Fibroblast of lung (primary cell): ENCODE data around the gene ZBTB7C. TPM values are rescaled to one million over a fixed set of nuclear protein-coding genes. Genes with fewer than 3 reads are reported as not detected.

Experiments
- DNase-seq, 2 donors: peaks; one replicate each; pipeline versions ENCODE4 v3.0.0 to v3.0.0-alpha.2; 2010; ENCODE audit warnings: low read depth in 2 of 2
- H2AFZ ChIP-seq: 2 replicates; pipeline ENCODE4 v1.5.1; 2012; ENCODE audit warnings: low read length, control low read depth, inconsistent platforms
- H3K27ac ChIP-seq: 2 replicates; pipeline ENCODE4 v1.5.1; 2011; ENCODE audit warnings: low read length, control low read depth; ENCODE audit not compliant: insufficient read depth
- H3K27me3 ChIP-seq: 2 replicates; pipeline ENCODE4 v1.5.1; 2011; ENCODE audit warnings: mild to moderate bottlenecking, low read length; ENCODE audit not compliant: control insufficient read depth, insufficient read depth
- H3K36me3 ChIP-seq: 2 replicates; pipeline ENCODE4 v1.5.1; 2011; ENCODE audit warnings: low read length; ENCODE audit not compliant: control insufficient read depth, insufficient read depth
- H3K4me1 ChIP-seq: 2 replicates; pipeline ENCODE4 v1.5.1; 2011; ENCODE audit warnings: low read length; ENCODE audit not compliant: control insufficient read depth, insufficient read depth; ENCODE audit errors: extremely low read depth
- H3K4me2 ChIP-seq: 2 replicates; pipeline ENCODE4 v1.5.1; 2011; ENCODE audit warnings: low read length, control low read depth; ENCODE audit not compliant: insufficient read depth; ENCODE audit errors: extremely low read depth
- H3K4me3 ChIP-seq, 4 experiments: fragments of 200-600 bp in 1 of 4; sonication (generic) in 1 of 4; replicated peaks in 1 of 4; 2 replicates each; pipeline ENCODE4 v1.5.1; 2011 to 2016; ENCODE audit warnings: low read length in 4 of 4, low read depth in 3 of 4, mild to moderate bottlenecking in 3 of 4, control low read depth in 2 of 4, inconsistent platforms in 1 of 4, mixed read lengths in 1 of 4; ENCODE audit not compliant: insufficient read depth in 1 of 4; ENCODE audit errors: control extremely low read depth in 1 of 4
- H3K79me2 ChIP-seq: 2 replicates; pipeline ENCODE4 v1.5.1; 2012; ENCODE audit warnings: mild to moderate bottlenecking, low read length, inconsistent platforms; ENCODE audit not compliant: control insufficient read depth, insufficient read depth
- H3K9ac ChIP-seq: 2 replicates; pipeline ENCODE4 v1.5.1; 2011; ENCODE audit warnings: mild to moderate bottlenecking, low read length, control low read depth; ENCODE audit not compliant: insufficient read depth
- H3K9me3 ChIP-seq: 2 replicates; pipeline ENCODE4 v1.5.1; 2012; ENCODE audit warnings: low read depth, low read length; ENCODE audit not compliant: control insufficient read depth, insufficient read depth
- H4K20me1 ChIP-seq: 2 replicates; pipeline ENCODE4 v1.5.1; 2011; ENCODE audit warnings: low read length; ENCODE audit not compliant: control insufficient read depth, insufficient read depth; ENCODE audit errors: extremely low read depth
- EZH2 ChIP-seq: IDR thresholded peaks from 2 replicates; pipeline ENCODE4 v1.5.1; 2012; ENCODE audit warnings: low read length, control low read depth, mild to moderate bottlenecking; ENCODE audit errors: missing control alignments
- polyA plus RNA-seq, 2 donors: library from polyadenylated mRNA; depleted of rRNA in 1 of 2; stranded (reverse) in 1 of 2; unstranded in 1 of 2; fragments of >200 nt; gene quantifications; 2 replicates each; pipeline ENCODE4 v1.2.1, GENCODE V29; 2011 to 2012; ENCODE audit warnings: missing spikeins in 1 of 2
- total RNA-seq: library from RNA; depleted of rRNA; stranded (reverse); fragments of >200 nt; gene quantifications from 2 replicates; pipeline ENCODE4 v1.2.1, GENCODE V29; 2014
- TF ChIP-seq, protein P1 (sequence below), 2 donors: IDR thresholded peaks in 1 of 2; conservative IDR thresholded peaks in 1 of 2; 1 replicate in 1 of 2; 2 replicates in 1 of 2; pipeline ENCODE4 v1.5.1; 2011 to 2012; ENCODE audit warnings: low read length in 2 of 2, control low read depth in 1 of 2, inconsistent platforms in 1 of 2, low read depth in 1 of 2, mild to moderate bottlenecking in 1 of 2

Gene ZBTB7C
- total and polyA plus RNA-seq, 2 donors (not counting 1 experiment from before 2014, with no cell fraction given) = 0.19 to 0.33 TPM

DNA sequence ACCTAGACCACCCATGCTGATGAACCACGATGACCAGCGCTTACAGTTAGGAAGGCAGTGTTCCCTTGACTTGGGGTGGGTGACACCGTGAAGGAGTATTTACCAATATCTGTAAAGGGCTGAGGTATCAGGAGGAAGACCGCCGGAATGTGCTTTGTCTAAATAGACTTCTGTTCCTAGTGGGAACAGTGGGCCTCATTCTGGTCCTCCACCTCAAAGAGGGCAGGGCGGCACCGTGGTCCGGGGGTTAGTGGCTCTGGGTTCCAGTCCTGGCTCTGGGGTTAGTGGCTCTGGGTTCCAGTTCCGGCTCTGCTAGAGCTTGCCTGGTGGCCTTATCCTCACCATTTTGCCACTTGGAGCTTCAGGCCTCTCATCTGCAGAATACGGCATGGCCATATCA lies 387.2 kb downstream of the ZBTB7C start:
- DNase-seq = no peak
- H3K36me3 ChIP-seq = no peaks in the 10 kb centered on the region
- H3K27me3 ChIP-seq = peaks cover 9% of the 10 kb centered on the region
- H3K9ac ChIP-seq = no peak overlapping the region
- TF ChIP-seq, protein P1, sequence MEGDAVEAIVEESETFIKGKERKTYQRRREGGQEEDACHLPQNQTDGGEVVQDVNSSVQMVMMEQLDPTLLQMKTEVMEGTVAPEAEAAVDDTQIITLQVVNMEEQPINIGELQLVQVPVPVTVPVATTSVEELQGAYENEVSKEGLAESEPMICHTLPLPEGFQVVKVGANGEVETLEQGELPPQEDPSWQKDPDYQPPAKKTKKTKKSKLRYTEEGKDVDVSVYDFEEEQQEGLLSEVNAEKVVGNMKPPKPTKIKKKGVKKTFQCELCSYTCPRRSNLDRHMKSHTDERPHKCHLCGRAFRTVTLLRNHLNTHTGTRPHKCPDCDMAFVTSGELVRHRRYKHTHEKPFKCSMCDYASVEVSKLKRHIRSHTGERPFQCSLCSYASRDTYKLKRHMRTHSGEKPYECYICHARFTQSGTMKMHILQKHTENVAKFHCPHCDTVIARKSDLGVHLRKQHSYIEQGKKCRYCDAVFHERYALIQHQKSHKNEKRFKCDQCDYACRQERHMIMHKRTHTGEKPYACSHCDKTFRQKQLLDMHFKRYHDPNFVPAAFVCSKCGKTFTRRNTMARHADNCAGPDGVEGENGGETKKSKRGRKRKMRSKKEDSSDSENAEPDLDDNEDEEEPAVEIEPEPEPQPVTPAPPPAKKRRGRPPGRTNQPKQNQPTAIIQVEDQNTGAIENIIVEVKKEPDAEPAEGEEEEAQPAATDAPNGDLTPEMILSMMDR (conservative IDR thresholded peaks at IDR 0.05 in 1 of 2, IDR thresholded peaks at IDR 0.05 in 1 of 2; ENCODE audit: low read depth in 1 of 2, low read length in 2 of 2) = no peak
- TF ChIP-seq EZH2 = no peak
- H3K4me3 ChIP-seq = no peak overlapping the region
- H4K20me1 ChIP-seq = no peaks in the 10 kb centered on the region
- H3K4me1 ChIP-seq = no peaks in the 10 kb centered on the region
- no peak overlapping the region for H2AFZ ChIP-seq
- no peak overlapping the region for H3K4me2 ChIP-seq
- no peak overlapping the region for H3K27ac ChIP-seq
- H3K79me2 ChIP-seq = no peaks in the 10 kb centered on the region
- H3K9me3 ChIP-seq = no peaks in the 10 kb centered on the region

DNA sequence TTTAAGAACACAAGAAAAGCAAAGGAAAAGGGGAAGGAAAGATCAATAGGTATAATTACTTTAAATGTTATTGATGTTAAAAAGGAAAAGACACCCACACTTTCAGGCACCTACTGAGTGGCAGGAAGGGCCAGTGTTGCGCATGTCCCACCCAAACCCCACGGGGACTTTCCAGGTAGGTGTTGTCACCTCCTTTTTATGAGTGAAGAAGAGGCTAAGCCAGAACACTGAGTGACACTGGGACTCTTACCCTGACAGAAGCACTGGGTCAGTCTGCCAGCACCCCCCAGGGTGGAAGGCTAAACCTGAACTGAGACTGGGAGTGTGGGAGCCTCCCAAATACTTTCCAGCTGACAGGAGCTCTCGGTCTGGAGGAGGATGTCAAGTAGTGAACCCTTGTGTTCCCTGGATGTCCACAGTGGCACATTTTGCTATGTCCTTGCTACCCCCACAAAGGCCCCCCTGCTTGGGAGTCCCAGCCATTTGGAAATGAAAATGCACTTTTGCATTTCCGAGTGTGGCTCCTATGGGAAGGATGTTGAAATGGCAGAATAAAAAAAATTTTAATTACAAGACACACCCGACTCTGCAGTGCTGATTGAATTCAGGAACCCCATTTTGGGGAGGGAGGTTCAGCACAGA lies 387.8 kb downstream of the ZBTB7C start:
- H3K9ac ChIP-seq = no peak overlapping the region
- no peak overlapping the region for H3K4me2 ChIP-seq
- H3K4me1 ChIP-seq = no peaks in the 10 kb centered on the region
- no peak overlapping the region for H3K4me3 ChIP-seq
- H3K27me3 ChIP-seq = peaks cover 9% of the 10 kb centered on the region
- TF ChIP-seq, protein P1 (conservative IDR thresholded peaks at IDR 0.05 in 1 of 2, IDR thresholded peaks at IDR 0.05 in 1 of 2; ENCODE audit: low read depth in 1 of 2, low read length in 2 of 2) = no peak
- no peak for TF ChIP-seq EZH2
- no peaks in the 10 kb centered on the region for H3K9me3 ChIP-seq
- H3K36me3 ChIP-seq = no peaks in the 10 kb centered on the region
- no peak overlapping the region for H2AFZ ChIP-seq
- no peak overlapping the region for H3K27ac ChIP-seq
- H4K20me1 ChIP-seq = no peaks in the 10 kb centered on the region
- DNase-seq = no peak
- no peaks in the 10 kb centered on the region for H3K79me2 ChIP-seq

DNA sequence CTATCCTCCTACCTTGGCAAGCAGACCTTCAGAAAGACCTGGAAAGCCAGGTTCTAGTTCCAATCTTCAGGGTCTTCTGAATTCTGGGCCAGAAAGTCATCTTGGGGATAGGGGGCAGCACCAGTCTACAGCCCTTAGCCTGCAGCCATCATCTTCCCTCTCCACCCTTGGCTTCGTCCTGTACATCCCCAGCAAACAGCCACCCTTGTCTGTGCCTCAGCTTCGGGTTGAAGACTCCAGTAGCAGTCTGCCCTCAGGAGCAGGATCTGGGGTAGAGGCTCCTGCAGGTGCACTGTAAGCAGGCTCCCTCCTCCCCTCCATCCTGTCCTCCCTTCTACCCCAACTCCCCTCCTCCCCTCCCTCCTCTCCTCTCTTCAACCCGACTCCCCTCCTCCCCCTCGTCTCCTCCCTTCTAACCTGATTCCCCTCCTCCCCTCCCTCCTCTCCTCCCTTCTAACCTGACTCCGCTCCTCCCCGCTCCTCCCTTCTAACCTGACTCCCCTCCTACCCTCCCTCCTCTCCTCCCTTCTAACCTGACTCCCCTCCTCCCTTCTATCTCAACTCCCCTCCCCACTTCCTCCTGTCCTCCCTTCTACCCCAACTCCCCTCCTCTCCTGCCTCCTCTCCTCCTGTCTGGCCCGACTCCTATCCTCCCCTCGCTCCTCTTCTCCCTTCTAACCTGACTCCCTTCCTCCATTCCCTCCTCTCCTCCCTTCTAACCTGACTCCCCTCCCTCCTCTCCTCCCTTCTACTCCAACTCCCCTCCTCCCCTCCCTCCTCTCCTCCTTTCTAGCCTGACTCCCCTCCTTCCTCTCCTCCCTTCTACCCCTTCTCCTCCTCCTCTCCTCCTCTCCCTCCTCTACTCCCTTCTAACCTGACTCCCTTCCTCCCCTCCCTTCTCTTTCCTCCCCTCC lies 388.6 kb downstream of the ZBTB7C start:
- Histone ChIP-seq H3K4me1 (no peaks in the 10 kb centered on the region), H3K4me2 (no peak overlapping the region), H3K27ac (no peak overlapping the region), H3K79me2 (no peaks in the 10 kb centered on the region), H4K20me1 (no peaks in the 10 kb centered on the region), H2AFZ (no peak overlapping the region), H3K9ac (no peak overlapping the region), H3K4me3 (no peak overlapping the region), H3K36me3 (no peaks in the 10 kb centered on the region), H3K9me3 (no peaks in the 10 kb centered on the region), H3K27me3 (peaks cover 6% of the 10 kb centered on the region)
- TF ChIP-seq, protein P1 (conservative IDR thresholded peaks at IDR 0.05 in 1 of 2, IDR thresholded peaks at IDR 0.05 in 1 of 2; ENCODE audit: low read depth in 1 of 2, low read length in 2 of 2) = no peak
- TF ChIP-seq EZH2 = no peak
- DNase-seq = no peak
